Calu3 (cell line): Measurements from ENCODE around the gene UCK2. TPM values are rescaled to one million over a fixed set of nuclear protein-coding genes. Genes with fewer than 3 reads are reported as not detected.
A peak's percentile ranks its signal among the peaks of the same experiment; 100 is the strongest.

Experiments
- BruUV-seq: library from RNA; stranded (reverse); fragments of 400-500 nt; replicated peaks from 2 replicates; lab custom pipeline; 2021; lab: Mats Ljungman, UMichigan
- CTCF ChIA-PET: fragments of 300-600 bp; sonication (Branson Sonifier 250); formaldehyde crosslinking; loops from one replicate; lab custom pipeline; 2022; ENCODE audit warnings: antibody characterized with exemption; lab: Charles Lee
- DNase-seq: peaks from one replicate; pipeline ENCODE4 v3.0.0; 2022
- H3K27ac Mint-ChIP-seq: one replicate; pipeline ENCODE4 v1.8.0; 2022; ENCODE audit warnings: mixed read lengths; ENCODE audit not compliant: unreplicated experiment
- H3K27me3 Mint-ChIP-seq: one replicate; pipeline ENCODE4 v1.8.0; 2022; ENCODE audit warnings: mixed read lengths; ENCODE audit not compliant: unreplicated experiment
- H3K36me3 Mint-ChIP-seq: one replicate; pipeline ENCODE4 v1.8.0; 2022; ENCODE audit warnings: mild to moderate bottlenecking, moderate library complexity, mixed read lengths; ENCODE audit not compliant: insufficient read depth, unreplicated experiment
- H3K4me1 Mint-ChIP-seq: one replicate; pipeline ENCODE4 v1.8.0; 2022; ENCODE audit warnings: mild to moderate bottlenecking, low read depth, mixed read lengths; ENCODE audit not compliant: unreplicated experiment
- H3K4me3 Mint-ChIP-seq: one replicate; pipeline ENCODE4 v1.8.0; 2022; ENCODE audit warnings: mild to moderate bottlenecking, low read depth, moderate library complexity, mixed read lengths; ENCODE audit not compliant: unreplicated experiment
- H3K9me3 Mint-ChIP-seq: one replicate; pipeline ENCODE4 v1.8.0; 2022; ENCODE audit warnings: low read depth, mixed read lengths; ENCODE audit not compliant: unreplicated experiment
- intact Hi-C: fragments of 100-400 bp; cut with micrococcal nuclease; formaldehyde crosslinking; loops from one replicate; pipeline ENCODE4 v1.10.0; 2022; ENCODE audit not compliant: unreplicated experiment
- total RNA-seq: library from RNA; stranded (reverse); gene quantifications from 2 replicates; pipeline ENCODE4 v1.2.3, GENCODE V29; 2022
- TF ChIP-seq, protein P1 (sequence below): fragments of 200-600 bp; IDR thresholded peaks from one replicate; pipeline ENCODE4 v1.8.0; 2022; ENCODE audit warnings: antibody characterized with exemption; ENCODE audit not compliant: unreplicated experiment

UCK2 gene
- total RNA-seq, 1 experiment from 2014 or later: 109 TPM

DNA sequence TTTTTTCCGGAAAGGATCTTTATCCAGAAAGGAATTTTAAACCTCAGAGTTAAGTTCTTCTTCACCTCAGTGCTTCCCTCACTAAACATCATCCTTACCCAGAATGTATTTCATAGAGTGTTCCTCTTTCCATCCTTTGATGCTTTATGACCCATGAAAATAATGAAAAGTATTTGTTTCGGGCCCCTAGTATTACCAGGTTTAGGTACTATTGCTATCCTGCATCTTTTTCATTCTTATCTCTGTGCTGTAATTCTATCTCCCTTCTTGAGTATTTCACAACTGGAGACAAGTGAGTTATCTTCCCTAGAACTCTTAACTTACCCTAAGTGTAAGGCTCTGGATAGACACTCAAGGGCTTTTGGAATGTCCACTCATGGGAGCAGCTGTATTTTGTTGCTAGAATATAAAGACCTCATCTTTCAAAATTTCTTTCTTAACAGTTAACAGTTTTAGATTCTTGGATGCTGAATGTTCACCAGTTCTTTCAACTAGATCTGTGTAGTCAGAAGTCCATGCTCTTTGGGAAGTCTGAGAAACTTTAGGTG is 26.2 kb downstream of the UCK2 start:
- H3K4me3 Mint-ChIP-seq: peak overlapping the region; percentile 15

DNA sequence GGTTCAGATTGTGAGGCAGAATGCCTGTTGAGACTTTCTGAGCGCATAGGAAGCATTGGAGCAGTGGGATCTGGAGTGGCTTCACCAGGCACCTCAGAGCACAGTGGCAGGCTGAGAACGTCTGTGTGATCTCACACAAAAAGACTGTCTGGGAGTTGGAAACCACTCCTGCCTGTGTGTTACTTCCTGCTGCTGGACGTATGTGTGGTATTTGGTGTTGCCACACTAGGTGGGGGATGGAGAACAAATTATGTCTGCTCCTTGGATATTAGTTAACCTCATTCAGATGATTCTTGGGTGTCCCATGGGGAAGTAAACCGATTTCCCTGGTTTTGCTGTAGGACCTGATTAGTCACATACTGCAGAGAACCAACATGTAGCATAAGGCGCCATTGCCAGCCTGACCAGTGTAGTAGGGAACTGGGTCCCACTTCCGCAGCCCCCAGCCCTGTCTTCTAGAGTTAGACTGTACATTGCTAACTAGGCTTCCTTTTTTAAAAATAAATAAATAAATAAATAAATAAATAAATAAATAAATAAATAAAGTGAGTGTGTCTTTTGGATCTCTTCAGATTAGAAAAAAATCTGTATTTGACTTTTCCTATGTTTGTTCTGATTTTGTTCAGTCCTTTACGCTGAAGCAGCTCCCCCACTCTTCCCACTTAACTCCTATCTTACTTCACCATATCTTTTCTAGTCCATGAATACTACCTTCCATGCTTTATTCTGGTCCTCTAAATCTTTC is 26.9 kb downstream of the UCK2 start:
- peak; percentile 68 for DNase-seq
- Mint-ChIP-seq H3K27ac (peak overlapping the region; percentile 73), H3K36me3 (peaks cover 4% of the 10 kb centered on the region), H3K4me3 (peak overlapping the region; percentile 15), H3K9me3 (no peaks in the 10 kb centered on the region), H3K27me3 (no peaks in the 10 kb centered on the region), H3K4me1 (peaks cover 90% of the 10 kb centered on the region)
- TF ChIP-seq, protein P1, sequence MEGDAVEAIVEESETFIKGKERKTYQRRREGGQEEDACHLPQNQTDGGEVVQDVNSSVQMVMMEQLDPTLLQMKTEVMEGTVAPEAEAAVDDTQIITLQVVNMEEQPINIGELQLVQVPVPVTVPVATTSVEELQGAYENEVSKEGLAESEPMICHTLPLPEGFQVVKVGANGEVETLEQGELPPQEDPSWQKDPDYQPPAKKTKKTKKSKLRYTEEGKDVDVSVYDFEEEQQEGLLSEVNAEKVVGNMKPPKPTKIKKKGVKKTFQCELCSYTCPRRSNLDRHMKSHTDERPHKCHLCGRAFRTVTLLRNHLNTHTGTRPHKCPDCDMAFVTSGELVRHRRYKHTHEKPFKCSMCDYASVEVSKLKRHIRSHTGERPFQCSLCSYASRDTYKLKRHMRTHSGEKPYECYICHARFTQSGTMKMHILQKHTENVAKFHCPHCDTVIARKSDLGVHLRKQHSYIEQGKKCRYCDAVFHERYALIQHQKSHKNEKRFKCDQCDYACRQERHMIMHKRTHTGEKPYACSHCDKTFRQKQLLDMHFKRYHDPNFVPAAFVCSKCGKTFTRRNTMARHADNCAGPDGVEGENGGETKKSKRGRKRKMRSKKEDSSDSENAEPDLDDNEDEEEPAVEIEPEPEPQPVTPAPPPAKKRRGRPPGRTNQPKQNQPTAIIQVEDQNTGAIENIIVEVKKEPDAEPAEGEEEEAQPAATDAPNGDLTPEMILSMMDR: no peak
- intact Hi-C loops: no loop called here
- no TSS peak for BruUV-seq
- CTCF ChIA-PET: no interaction called here

More for the DNA sequence above, 26.2 kb downstream of the UCK2 start:
- TF ChIP-seq, protein P1: no peak
- DNase-seq: no peak
- intact Hi-C loops: no loop called here
- CTCF ChIA-PET: no interaction called here
- Mint-ChIP-seq H3K4me1 (peaks cover 90% of the 10 kb centered on the region), H3K27ac (peak overlapping the region; percentile 73), H3K27me3 (no peaks in the 10 kb centered on the region), H3K36me3 (peaks cover 4% of the 10 kb centered on the region), H3K9me3 (no peaks in the 10 kb centered on the region)
- no TSS peak for BruUV-seq

DNA sequence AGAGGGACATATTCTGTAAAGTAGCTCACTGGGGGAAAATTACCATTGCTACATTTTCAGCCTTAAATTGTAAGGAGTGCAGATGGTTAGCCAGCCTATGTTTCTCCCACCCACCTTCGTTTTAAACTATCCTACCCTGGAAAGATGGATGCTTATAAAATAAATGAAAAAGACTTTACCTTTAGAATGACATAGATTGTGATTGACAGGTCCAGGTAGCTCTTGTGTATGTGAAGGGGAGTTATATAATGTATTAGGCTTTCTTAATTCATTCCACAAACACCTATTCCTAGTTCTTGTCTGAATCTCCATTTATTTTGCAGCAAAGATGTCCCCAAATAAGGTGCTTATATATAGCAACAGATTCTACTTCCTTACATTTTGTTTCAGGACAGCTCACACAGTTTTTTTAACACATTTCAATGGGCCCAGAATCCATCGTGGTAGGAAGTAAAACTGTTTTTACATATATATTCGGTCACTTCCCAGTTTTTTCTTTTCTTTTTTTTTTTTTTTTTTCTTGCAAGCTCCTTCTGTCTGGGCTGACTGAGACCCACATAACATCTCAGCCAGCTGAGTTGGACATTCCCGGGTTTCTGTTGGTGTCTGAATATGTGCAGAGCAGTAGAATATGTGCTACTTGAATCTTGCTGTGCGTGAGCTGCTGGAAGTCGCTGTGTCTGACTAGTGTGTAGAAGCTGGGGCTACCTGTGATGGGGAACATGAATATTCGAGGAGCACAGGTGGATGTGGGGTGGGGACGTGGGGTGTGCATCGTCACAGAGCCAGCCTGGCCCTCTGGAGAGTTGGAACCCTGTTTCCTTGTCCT is 27.8 kb downstream of the UCK2 start:
- peaks cover 91% of the 10 kb centered on the region for H3K4me1 Mint-ChIP-seq
- no peak overlapping the region for H3K27ac Mint-ChIP-seq

DNA sequence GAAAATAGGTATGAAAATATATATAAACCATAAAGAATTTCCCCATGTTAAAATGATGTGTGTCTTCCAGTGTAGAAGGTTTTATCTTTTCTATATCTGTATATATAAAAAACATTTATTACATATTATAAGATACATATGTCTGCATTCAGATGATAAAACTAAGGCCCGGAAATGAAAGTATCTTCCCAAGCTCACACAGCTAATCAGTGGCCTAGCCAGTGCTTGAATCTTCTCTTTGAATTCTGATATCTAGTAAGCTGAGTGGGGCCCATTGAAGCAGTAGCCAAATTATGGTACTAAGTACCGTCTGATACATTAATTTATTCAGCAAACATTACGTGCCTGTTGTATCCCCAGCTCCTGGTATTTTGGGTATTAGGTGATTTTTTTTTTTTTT is 28.6 kb downstream of the UCK2 start:
- no TSS peak for BruUV-seq
- H3K4me3 Mint-ChIP-seq: no peak overlapping the region
- peaks cover 92% of the 10 kb centered on the region for H3K4me1 Mint-ChIP-seq
- TF ChIP-seq, protein P1: no peak
- no peak for DNase-seq
- CTCF ChIA-PET: interaction anchor here (0.7 to 1.0 kb wide), 2 partner anchors 12 to 26 kb away, joined by 5 to 7 read pairs; no protein-coding TSS in a partner anchor
- peaks cover 4% of the 10 kb centered on the region for H3K36me3 Mint-ChIP-seq
- H3K27me3 Mint-ChIP-seq: no peaks in the 10 kb centered on the region
- no peak overlapping the region for H3K27ac Mint-ChIP-seq
- no peaks in the 10 kb centered on the region for H3K9me3 Mint-ChIP-seq
- intact Hi-C loops: loop anchor here (2.0 kb wide), 1 partner anchor 15 kb away; no protein-coding TSS in a partner anchor

More for the DNA sequence above, 27.8 kb downstream of the UCK2 start:
- BruUV-seq: no TSS peak
- intact Hi-C loops: no loop called here
- no peaks in the 10 kb centered on the region for H3K27me3 Mint-ChIP-seq
- TF ChIP-seq, protein P1: no peak
- no peak for DNase-seq
- no peaks in the 10 kb centered on the region for H3K9me3 Mint-ChIP-seq
- CTCF ChIA-PET: no interaction called here
- no peak overlapping the region for H3K4me3 Mint-ChIP-seq
- peaks cover 4% of the 10 kb centered on the region for H3K36me3 Mint-ChIP-seq
